ENCODE results near the gene SLC7A9. TPM values are rescaled to one million over a fixed set of nuclear protein-coding genes. Genes with fewer than 3 reads are reported as not detected.

SLC7A9 gene
- polyA plus RNA-seq, 1 donor, result 60.9 TPM

DNA sequence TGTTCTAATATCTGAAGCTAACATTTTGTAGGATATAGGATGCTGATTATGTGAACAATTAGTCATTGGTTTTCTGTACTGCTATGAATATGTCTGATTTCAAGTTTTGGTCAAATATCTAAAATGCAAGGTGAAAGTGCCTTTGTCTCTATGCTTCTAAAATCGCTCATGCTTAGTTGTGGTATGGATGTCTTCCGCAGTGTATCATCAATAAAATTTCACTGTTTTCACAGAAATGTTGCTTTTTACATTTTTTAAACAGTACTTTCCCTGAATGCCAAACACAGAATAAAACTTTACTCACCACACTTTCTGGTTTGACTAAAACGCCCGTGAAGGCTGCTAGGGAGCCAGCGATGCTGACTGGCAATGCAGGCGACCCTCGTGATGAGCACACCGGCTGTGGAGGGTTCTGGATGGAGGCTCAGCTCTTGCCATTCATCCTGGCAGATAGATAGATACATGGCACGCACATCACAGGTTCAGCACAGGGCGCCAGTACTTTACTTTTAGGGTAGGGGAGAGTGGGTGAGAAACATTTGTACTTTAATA lies 40.1 kb downstream of the SLC7A9 start:
- no peak for DNase-seq
- WGBS (ENCODE audit: insufficient coverage, low lambda C conversion rate), result 96% methylated on average over 4 of the region's 10 CpGs

DNA sequence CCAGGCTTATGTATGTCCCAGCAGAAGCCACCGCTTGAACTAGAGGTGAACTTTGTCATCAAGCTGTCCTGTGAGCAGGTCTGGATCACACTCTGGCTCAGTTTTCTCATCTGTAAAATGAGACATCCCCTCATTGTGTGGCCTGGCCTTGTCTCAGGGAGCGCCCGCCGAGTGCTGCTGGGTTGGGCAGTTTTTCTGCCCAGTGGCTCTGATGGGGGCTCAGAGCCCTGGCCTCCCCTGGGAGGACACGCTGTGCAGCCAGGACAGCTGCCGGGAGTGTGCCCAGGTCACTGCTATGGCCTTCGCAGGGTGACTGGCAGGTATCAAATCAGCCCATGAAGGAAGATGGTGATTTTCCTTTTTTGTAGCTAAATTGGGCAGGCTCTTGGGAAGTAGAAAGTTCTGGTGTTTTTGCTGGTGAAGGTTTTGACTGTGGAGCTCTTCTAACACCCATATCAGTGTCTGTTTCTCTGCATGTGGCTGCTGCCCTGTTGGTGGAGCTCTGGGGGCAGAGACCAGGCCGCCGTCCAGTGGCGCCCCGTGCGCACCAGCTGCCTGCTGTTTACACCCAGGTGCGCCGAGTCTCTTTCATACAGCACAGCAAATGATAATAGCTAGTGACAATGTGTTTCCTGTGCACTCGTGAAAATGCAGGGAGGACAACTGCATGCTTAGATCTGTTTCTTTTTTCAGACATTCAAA lies 40.8 kb downstream of the SLC7A9 start:
- no peak for DNase-seq
- no peak overlapping the region for H3K27ac ChIP-seq (ENCODE audit: low read length)
- WGBS (ENCODE audit: insufficient coverage, low lambda C conversion rate), result no CpG with 5 or more reads among the region's 15 CpGs
- H3K36me3 ChIP-seq (ENCODE audit: control insufficient read depth, insufficient read depth, low read length), result peaks cover 24% of the 10 kb centered on the region
- no peaks in the 10 kb centered on the region for H3K27me3 ChIP-seq (ENCODE audit: control insufficient read depth, insufficient read depth, low read length)
- no peaks in the 10 kb centered on the region for H3K4me1 ChIP-seq (ENCODE audit: control insufficient read depth, insufficient read depth, low read length)
- H3K4me3 ChIP-seq (ENCODE audit: low read length), result no peak overlapping the region
- H3K9me3 ChIP-seq (ENCODE audit: control insufficient read depth, low read depth, low read length), result peaks cover 2% of the 10 kb centered on the region

More for the DNA sequence above, 40.1 kb downstream of the SLC7A9 start:
- no peak overlapping the region for H3K27ac ChIP-seq (ENCODE audit: low read length)
- no peak overlapping the region for H3K4me3 ChIP-seq (ENCODE audit: low read length)
- H3K9me3 ChIP-seq (ENCODE audit: control insufficient read depth, low read depth, low read length), result peaks cover 2% of the 10 kb centered on the region
- H3K27me3 ChIP-seq (ENCODE audit: control insufficient read depth, insufficient read depth, low read length), result no peaks in the 10 kb centered on the region
- H3K4me1 ChIP-seq (ENCODE audit: control insufficient read depth, insufficient read depth, low read length), result no peaks in the 10 kb centered on the region
- peaks cover 24% of the 10 kb centered on the region for H3K36me3 ChIP-seq (ENCODE audit: control insufficient read depth, insufficient read depth, low read length)

DNA sequence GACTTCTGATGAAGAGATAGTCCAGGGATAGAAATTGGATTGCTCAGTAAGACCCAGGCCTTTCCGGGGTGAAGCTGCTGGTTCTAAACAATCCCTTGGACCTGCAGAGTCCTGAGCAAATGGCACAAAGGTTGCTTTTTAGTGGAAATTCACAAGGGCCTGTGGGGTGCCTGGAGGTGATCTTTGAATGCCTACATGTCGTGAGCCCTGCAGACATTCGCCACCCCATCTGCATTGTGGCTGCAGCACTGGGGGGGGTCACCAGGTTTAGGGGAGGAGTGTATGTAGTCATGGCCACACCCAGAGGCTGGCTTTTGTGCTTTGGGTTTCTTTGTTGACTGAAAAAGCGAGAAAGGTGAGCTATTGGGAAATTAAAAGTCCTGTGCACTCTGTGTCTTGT lies 41.4 kb downstream of the SLC7A9 start:
- DNase-seq, result no peak
- Histone ChIP-seq H3K36me3 (ENCODE audit: control insufficient read depth, insufficient read depth, low read length) (peaks cover 24% of the 10 kb centered on the region), H3K4me1 (ENCODE audit: control insufficient read depth, insufficient read depth, low read length) (no peaks in the 10 kb centered on the region), H3K4me3 (ENCODE audit: low read length) (no peak overlapping the region), H3K27me3 (ENCODE audit: control insufficient read depth, insufficient read depth, low read length) (no peaks in the 10 kb centered on the region), H3K27ac (ENCODE audit: low read length) (no peak overlapping the region), H3K9me3 (ENCODE audit: control insufficient read depth, low read depth, low read length) (peaks cover 2% of the 10 kb centered on the region)
- WGBS (ENCODE audit: insufficient coverage, low lambda C conversion rate), result 100% methylated on average over 1 of the region's 4 CpGs

DNA sequence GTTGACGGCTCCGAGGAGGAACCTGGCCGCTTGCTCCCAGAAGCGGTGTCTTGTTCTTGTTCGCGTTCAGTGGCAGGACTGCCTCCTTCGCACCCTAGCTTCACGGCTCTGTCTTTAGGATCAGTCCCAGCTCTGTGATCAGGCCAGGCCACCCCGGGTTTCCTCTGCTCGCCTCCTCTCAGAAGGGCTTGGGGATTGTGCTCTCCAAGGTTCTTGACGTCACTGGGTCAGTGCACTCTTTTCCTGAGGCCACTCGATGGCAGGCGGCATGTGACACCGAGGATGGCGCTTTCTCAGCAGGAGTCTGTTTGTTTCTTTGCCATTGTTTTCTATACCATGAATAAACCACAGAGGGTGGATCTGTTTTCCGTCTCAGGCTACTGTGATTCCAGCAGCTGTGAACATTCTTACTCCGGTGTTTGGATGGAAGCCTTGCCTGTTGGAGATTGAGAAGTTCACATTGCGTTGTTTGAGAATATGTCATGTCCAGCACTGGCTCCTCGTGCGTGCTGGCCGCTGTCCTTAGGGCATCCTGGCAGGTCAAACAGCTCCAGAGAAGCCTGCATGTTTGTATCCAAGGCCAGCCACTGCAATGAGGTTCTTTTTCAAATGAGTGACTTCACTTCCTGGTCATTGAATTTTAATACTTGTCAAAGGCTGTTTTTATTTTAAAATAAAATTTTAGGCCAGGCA lies 44.5 kb downstream of the SLC7A9 start:
- peaks cover 2% of the 10 kb centered on the region for H3K9me3 ChIP-seq (ENCODE audit: control insufficient read depth, low read depth, low read length)
- no peak overlapping the region for H3K4me3 ChIP-seq (ENCODE audit: low read length)
- DNase-seq, result no peak
- no peak overlapping the region for H3K27ac ChIP-seq (ENCODE audit: low read length)
- H3K27me3 ChIP-seq (ENCODE audit: control insufficient read depth, insufficient read depth, low read length), result no peaks in the 10 kb centered on the region
- H3K4me1 ChIP-seq (ENCODE audit: control insufficient read depth, insufficient read depth, low read length), result peaks cover 3% of the 10 kb centered on the region
- peaks cover 12% of the 10 kb centered on the region for H3K36me3 ChIP-seq (ENCODE audit: control insufficient read depth, insufficient read depth, low read length)
- WGBS (ENCODE audit: insufficient coverage, low lambda C conversion rate), result no CpG with 5 or more reads among the region's 21 CpGs

DNA sequence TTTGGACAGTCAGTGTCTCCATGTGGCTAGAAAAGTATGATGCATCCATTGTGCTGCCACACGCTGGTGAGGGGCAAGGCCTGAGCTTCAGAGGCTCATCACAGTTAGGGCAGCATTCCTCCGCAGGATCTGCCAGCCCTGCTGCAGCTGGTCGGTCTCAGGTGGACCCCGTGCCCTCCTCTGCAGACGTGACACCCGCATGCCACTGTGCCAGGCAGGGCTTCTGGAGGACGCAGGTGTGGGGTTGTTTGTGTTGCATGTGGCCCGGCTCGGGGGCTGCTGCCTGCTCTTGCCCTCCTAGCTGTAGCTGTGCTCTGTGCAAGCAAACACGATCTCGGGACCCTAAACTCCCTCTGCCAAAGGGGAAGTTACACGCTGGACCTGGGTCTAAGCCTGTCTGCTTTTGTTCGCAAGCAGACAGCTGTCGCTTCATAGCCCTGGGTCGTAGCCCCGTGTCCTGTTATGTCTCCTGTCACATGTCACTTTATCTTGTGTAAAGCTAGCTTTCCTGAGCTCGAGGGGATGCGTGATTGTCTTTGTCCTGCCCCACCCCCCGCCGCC lies 45.3 kb downstream of the SLC7A9 start:
- H3K4me3 ChIP-seq (ENCODE audit: low read length), result no peak overlapping the region

DNA sequence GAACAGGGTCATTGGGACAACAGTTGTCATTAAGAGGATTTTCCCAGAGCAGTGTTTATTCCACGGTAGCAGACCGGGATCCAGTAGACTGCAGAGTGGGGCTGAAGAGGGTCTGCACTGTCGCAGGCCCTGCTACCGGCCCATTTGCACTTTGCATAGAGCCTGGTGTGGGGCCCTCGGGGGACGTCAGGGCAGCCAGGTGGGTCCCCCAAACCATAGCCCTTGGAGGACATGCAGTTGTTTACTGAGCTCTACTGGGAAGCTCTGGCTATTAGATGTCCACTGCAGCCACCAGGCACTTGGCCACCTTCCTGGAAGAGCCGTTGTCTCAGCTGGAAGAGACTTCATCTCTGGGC lies 45.8 kb downstream of the SLC7A9 start:
- no CpG with 5 or more reads among the region's 7 CpGs for WGBS (ENCODE audit: insufficient coverage, low lambda C conversion rate)
- H3K27me3 ChIP-seq (ENCODE audit: control insufficient read depth, insufficient read depth, low read length), result no peaks in the 10 kb centered on the region
- H3K4me1 ChIP-seq (ENCODE audit: control insufficient read depth, insufficient read depth, low read length), result peaks cover 3% of the 10 kb centered on the region
- no peak overlapping the region for H3K27ac ChIP-seq (ENCODE audit: low read length)
- no peaks in the 10 kb centered on the region for H3K9me3 ChIP-seq (ENCODE audit: control insufficient read depth, low read depth, low read length)
- H3K36me3 ChIP-seq (ENCODE audit: control insufficient read depth, insufficient read depth, low read length), result peaks cover 8% of the 10 kb centered on the region
- DNase-seq, result no peak
- no peak overlapping the region for H3K4me3 ChIP-seq (ENCODE audit: low read length)

More for the DNA sequence above, 45.3 kb downstream of the SLC7A9 start:
- no peak overlapping the region for H3K27ac ChIP-seq (ENCODE audit: low read length)
- DNase-seq, result no peak
- H3K27me3 ChIP-seq (ENCODE audit: control insufficient read depth, insufficient read depth, low read length), result no peaks in the 10 kb centered on the region
- H3K4me1 ChIP-seq (ENCODE audit: control insufficient read depth, insufficient read depth, low read length), result peaks cover 3% of the 10 kb centered on the region
- H3K9me3 ChIP-seq (ENCODE audit: control insufficient read depth, low read depth, low read length), result peaks cover 2% of the 10 kb centered on the region
- WGBS (ENCODE audit: insufficient coverage, low lambda C conversion rate), result no CpG with 5 or more reads among the region's 20 CpGs
- peaks cover 9% of the 10 kb centered on the region for H3K36me3 ChIP-seq (ENCODE audit: control insufficient read depth, insufficient read depth, low read length)

DNA sequence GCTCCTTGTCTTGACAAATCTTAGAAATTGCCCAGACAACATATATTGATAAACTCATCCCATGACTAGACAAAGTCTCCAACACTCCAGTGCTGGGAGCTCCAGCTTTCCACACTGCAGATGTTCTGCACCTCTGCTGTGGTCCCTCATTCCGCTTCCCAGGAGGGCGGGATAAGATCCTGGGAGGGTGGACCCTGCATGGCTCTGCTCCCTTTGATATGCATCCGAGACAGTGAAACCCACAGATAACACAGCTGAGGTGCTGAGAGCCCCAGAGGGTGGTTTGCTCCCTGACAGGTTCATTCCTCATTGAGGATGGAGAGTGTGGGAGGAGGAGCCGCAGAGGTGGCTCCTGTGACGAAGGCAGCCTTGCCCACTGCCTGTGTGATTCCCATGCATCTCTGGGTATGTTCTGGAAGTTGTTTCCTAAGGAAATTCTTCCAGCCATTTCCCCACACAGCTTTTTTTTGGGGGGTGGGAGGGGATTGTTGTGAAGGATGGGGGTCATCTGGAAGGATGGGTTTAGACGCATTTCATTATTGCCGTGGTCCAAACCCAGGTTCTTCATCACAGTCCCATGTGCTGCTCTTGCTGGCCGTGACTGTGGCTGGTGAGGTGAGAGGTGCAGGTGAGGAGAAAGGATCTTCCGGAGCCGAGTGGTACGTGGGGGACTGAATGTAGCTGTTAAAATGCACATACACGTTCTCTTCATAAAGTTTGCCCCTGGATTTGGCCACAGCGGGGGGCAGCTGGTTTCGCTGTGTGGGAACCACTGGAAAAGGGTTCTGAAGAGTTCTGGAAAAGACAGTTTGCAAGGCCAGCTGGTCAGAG lies 46.4 kb downstream of the SLC7A9 start:
- Histone ChIP-seq H3K4me3 (ENCODE audit: low read length) (no peak overlapping the region), H3K9me3 (ENCODE audit: control insufficient read depth, low read depth, low read length) (no peaks in the 10 kb centered on the region), H3K27me3 (ENCODE audit: control insufficient read depth, insufficient read depth, low read length) (no peaks in the 10 kb centered on the region), H3K27ac (ENCODE audit: low read length) (no peak overlapping the region), H3K4me1 (ENCODE audit: control insufficient read depth, insufficient read depth, low read length) (peaks cover 3% of the 10 kb centered on the region), H3K36me3 (ENCODE audit: control insufficient read depth, insufficient read depth, low read length) (peaks cover 3% of the 10 kb centered on the region)
- 100% methylated on average over 2 of the region's 14 CpGs for WGBS (ENCODE audit: insufficient coverage, low lambda C conversion rate)
- no peak for DNase-seq

DNA sequence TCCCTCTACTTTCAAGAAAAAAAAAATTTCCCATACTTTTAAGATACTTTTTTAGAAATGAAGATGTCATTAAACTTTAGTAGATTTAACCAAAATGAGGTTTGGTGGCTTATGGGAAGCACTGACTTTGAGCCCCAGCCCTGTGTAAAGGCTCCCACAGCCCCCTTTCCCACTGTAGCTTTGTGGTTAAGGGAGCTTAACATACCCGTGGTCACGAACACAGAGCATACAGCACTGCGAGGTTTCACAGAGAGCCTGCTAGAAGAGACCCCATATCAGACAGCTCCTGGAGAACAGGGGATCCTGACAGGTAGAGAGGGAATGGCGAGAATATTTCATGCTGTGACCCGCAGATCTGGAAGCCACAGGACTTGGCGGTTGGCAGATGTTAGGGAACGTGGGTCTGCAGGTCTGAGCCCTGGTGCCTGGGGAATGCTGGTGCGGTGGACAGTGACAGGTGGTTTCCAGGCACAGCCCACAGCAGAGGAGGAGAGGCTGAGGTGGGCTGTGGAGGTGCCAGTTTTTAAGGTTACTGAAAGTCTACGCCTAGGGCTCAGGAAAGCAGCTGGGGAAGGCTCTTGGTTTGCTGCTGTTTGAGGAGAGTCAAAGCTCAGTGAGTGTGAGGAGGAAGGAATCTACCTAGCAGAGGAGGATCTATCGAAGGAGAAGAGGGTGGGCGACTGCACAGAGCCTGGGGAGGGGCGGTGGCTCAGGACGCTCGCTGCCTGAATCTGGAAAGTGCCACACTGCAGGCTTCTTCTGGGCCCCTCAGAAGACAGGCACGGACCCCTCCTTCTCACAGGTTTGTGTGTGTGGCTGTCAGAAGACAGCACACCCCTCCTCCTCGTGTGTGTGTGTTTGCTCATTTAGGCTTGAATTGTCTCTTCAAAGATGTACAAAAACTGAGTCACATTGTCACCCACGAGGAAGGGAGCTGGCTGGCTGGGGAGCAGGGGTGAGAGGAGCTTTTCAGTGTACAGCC lies 49.9 kb downstream of the SLC7A9 start:
- no CpG with 5 or more reads among the region's 17 CpGs for WGBS (ENCODE audit: insufficient coverage, low lambda C conversion rate)

DNA sequence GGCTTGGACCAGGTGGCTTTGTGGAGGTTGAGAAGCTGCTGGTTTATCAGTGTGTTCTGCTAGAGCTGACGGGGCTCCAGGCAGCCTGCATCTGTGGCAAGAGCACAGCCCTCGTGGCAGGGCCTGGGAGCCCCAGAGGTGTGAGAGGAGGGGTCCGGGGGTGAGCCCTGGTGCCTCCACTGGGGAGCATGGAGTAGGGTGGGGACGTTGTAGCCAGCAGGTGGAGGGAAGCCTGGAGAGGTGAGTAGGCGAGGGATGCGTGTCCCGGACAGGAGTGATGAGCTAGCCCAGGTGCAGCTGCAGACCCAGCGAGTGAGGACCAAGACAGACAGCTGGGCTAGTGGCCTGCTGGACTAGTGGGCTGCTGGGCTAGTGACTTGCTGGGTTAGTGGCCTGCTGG lies 51.0 kb downstream of the SLC7A9 start:
- no CpG with 5 or more reads among the region's 8 CpGs for WGBS (ENCODE audit: insufficient coverage, low lambda C conversion rate)
- H3K36me3 ChIP-seq (ENCODE audit: control insufficient read depth, insufficient read depth, low read length), result no peaks in the 10 kb centered on the region
- no peaks in the 10 kb centered on the region for H3K27me3 ChIP-seq (ENCODE audit: control insufficient read depth, insufficient read depth, low read length)
- peaks cover 3% of the 10 kb centered on the region for H3K4me1 ChIP-seq (ENCODE audit: control insufficient read depth, insufficient read depth, low read length)
- H3K9me3 ChIP-seq (ENCODE audit: control insufficient read depth, low read depth, low read length), result no peaks in the 10 kb centered on the region
- no peak overlapping the region for H3K4me3 ChIP-seq (ENCODE audit: low read length)
- no peak for DNase-seq
- no peak overlapping the region for H3K27ac ChIP-seq (ENCODE audit: low read length)

More for the DNA sequence above, 49.9 kb downstream of the SLC7A9 start:
- Histone ChIP-seq H3K36me3 (ENCODE audit: control insufficient read depth, insufficient read depth, low read length) (no peaks in the 10 kb centered on the region), H3K9me3 (ENCODE audit: control insufficient read depth, low read depth, low read length) (no peaks in the 10 kb centered on the region), H3K27ac (ENCODE audit: low read length) (no peak overlapping the region), H3K4me1 (ENCODE audit: control insufficient read depth, insufficient read depth, low read length) (peaks cover 3% of the 10 kb centered on the region), H3K27me3 (ENCODE audit: control insufficient read depth, insufficient read depth, low read length) (no peaks in the 10 kb centered on the region), H3K4me3 (ENCODE audit: low read length) (no peak overlapping the region)
- no peak for DNase-seq
